NCI-H1694 treated with DMSO at 0.1 percent for 48 hours (cell line): ENCODE measurements around the gene LRP1B.
"Not testable (repeated sequence)": the region's sequence is repeated elsewhere in the genome, so short reads cannot be mapped to it uniquely, and the experiment has no call there.

Experiments
- DNase-seq: peaks from one replicate; lab custom pipeline; 2025; lab: John Stamatoyannopoulos, UW

The LRP1B gene

GRCh38 chr2:140338795-140339194 is 1792.0 kb downstream of the LRP1B start:
- DNase-seq: no peak

DNA sequence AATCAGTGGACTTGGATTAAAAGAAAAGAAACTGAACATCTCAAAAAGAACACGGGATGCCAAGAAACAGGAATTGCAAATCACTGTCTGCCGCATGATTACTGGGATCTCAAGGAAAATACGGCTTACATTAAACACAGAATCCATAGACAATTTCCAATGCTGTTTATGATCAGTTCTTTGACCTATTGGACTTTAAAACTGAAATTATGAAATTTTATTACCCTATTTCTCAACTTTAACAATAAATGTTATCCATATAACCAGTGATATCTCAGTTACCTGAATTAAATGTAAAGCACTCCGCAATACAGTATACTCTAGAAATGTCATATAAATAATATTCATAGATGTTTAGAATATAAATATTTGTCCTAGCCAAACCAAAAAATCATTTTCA is 1793.8 kb downstream of the LRP1B start:
- no peak for DNase-seq

GRCh38 chr2:140316345-140316744 is 1814.5 kb downstream of the LRP1B start:
- no peak for DNase-seq

GRCh38 chr2:140311905-140312304 is 1818.9 kb downstream of the LRP1B start:
- DNase-seq: no peak

DNA sequence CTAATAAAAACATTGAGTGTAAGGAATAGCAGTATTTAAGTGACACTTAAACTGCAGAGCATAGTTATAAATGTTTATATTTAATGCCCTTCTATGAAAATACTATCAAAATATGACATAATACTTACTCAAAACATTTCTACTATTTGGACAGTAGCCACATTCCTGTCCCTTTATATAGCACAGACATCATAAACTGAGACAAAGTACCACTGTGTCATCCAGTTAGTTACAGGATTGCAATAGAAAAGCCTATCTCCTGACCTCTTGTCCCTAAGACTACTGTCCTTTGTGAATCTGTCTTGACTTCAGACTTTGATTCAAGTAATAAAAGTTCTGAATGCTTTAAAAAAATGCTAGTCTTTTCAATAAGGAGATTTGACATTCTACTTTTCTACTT is 1822.1 kb downstream of the LRP1B start:
- DNase-seq: no peak

GRCh38 chr2:140307532-140307931 is 1823.3 kb downstream of the LRP1B start:
- no peak for DNase-seq

- no peak for DNase-seq
Measured at GRCh38 chr2:140295767-140296166, 1835.0 kb downstream of the LRP1B start.

- no peak for DNase-seq
Measured at GRCh38 chr2:140288726-140289125, 1842.1 kb downstream of the LRP1B start.

GRCh38 chr2:140288213-140288612 is 1842.6 kb downstream of the LRP1B start:
- no peak for DNase-seq

DNA sequence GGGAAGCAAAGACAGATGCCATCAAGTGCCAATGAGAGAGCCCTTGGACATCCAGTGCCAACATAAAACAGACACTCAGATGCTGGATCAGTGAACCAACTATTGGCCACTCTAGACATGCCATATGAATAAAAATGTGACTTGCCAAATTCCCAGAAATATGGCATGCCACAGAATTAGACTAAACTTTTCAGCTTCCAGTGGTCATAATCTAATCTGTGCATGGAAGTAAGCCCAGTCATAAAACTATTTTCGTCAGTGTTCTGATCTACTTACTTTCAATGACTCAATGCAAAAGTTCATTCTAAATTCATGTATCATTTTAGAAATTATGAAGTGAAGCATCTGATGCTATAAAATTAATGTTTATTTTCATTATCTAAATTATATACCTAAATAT is 1844.4 kb downstream of the LRP1B start:
- DNase-seq: no peak

- not testable (repeated sequence) for DNase-seq
Measured at GRCh38 chr2:140277344-140277743, 1853.5 kb downstream of the LRP1B start.

DNA sequence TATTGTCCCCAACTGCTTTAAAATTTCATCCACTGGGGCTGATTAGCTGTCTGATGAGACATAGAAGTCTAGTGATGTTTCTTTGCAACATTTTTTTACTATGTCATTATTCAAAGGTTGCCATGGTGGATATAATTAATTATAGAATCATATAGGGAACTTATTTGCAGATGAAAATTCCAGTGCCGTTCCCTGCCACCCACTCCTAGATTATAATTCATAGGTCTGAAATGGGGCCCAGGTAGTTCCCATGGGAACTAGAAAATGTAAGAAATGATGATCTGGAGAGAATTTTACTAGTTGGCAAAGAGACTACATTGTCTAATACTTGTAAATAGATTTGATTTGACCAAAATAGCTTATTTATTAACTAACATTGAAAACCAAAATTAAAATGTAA is 1854.2 kb downstream of the LRP1B start:
- no peak for DNase-seq

DNA sequence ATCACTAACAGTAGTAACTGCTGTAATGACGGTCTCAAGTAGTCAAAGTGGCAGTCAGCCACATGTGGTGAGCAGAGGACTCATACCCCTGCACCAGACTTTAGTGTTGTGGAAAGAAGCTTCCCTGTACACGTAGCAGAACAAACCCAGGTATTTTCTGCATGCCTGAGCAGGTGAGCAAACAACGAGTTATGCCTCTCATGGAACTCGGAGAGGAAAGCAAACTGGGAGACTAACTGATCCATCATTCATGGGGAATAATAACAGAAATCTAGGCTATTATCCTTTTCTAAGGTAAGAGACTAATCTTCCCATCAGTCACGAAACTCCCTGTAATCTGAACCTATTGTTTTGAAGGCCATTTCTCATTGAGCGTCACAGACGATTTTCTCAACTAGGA is 1855.4 kb downstream of the LRP1B start:
- DNase-seq: no peak

- DNase-seq: no peak
Measured at GRCh38 chr2:140274891-140275290, 1855.9 kb downstream of the LRP1B start.

DNA sequence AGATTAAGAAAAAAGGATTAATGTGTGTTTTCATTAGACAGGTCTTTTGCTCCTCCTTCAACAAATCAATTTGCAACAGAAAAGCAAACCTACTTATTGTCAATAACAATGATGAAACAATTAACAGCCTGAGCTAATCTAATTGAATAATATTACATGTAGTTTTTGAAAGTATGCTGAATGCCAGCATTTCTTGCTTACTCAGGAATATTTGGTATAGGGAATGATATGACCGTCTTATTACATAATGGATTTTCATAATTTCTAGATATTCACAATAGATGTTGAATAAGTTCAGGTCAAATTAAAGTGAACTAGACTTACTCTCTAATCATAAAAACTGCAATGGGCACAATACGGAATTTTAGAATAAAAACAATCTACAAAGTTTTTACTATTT is 1856.9 kb downstream of the LRP1B start:
- no peak for DNase-seq

DNA sequence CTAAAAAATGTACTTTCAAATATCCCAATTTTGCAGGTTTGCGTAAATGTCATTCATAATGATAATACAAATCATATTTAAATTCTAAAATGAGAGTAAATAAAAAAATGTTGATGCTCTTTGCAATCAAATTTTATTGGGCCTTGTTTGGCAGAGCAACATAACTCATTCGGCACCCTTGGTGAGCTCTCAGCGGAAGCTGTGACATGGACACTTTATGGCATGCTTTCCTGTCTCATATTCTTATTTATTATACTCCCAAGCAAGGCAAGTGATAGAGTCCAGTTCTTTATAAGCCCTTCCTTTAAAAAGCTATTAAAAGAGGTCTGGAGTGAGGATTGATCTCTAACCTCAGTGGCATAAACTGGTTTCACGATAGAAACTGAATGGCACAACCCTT is 1857.4 kb downstream of the LRP1B start:
- DNase-seq: no peak

- DNase-seq: no peak
Measured at GRCh38 chr2:140270224-140270623, 1860.6 kb downstream of the LRP1B start.

DNA sequence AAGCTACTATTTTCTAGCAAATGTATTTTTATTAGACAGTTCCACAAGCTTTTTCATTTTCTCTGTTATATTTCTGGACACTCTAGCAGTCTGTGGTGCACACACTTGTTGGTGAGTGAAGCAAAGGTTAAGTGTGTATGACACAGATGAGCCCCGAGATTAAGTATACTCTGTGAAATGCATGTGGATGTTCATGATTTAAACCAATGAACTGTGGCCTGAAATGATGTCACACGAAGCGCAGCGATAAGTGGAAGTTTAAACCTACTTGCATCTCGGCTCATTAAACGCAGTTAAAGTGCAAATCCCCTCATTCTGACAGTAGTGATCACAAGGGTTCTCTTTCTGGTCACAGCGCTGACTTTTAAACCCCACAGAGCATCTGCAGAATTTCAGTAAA is 1861.8 kb downstream of the LRP1B start:
- no peak for DNase-seq

GRCh38 chr2:140262908-140263307 is 1867.9 kb downstream of the LRP1B start:
- DNase-seq: no peak

GRCh38 chr2:140257692-140258300 is 1873.0 kb downstream of the LRP1B start:
- no peak for DNase-seq

- DNase-seq: no peak
Measured at GRCh38 chr2:140256080-140256479, 1874.7 kb downstream of the LRP1B start.

GRCh38 chr2:140249821-140250220 is 1881.0 kb downstream of the LRP1B start:
- DNase-seq: no peak

GRCh38 chr2:140248623-140249022 is 1882.2 kb downstream of the LRP1B start:
- no peak for DNase-seq

DNA sequence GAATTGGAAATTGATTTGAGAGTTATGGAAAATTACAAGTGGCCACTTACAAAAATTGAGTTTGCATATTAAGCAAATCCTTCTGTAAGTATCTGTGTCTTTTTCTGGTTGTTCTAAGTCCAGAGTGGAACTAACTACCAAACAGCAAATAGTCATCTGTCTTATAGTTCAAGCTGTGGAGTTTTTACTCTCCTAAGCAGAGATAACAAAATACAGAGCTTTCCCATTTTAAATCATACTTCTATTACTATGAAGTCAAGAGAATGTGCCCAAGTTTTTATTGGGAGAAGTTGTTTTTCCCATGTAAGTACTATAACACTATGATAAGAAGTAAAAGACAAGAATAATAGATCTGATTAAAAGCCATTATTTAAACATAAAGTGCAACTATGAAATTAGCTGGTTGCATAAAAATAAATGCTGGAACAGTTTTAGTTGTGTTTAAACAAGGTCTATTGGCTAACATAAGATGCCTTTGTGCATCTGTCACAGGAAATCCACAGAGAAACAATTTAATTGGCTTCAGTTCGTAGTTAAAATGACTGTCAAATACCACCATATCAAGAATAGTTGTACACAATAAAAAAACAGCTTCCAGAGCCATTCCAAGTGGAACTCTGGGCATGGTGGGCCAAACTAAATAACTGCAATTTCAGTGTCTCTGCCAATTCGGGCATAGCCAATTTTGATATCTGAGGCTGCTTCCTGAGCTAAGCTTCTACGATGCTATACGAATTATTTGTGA is 1883.2 kb downstream of the LRP1B start:
- DNase-seq: no peak
